Esophagus (tissue), 2 donors: ENCODE data around the gene PBX1. TPM values are rescaled to one million over a fixed set of nuclear protein-coding genes. Genes with fewer than 3 reads are reported as not detected.

Experiments
- H3K27ac ChIP-seq, 2 donors: one replicate each; pipeline ENCODE4 v1.5.1; 2013; ENCODE audit warnings: low read depth in 2 of 2, mild to moderate bottlenecking in 2 of 2, inconsistent platforms in 1 of 2, low read length in 1 of 2, moderate library complexity in 1 of 2
- H3K27me3 ChIP-seq, 2 donors: one replicate each; pipeline ENCODE4 v1.6.1; 2013; ENCODE audit warnings: low read length in 2 of 2, control low read depth in 1 of 2, mild to moderate bottlenecking in 1 of 2; ENCODE audit not compliant: insufficient read depth in 2 of 2, control insufficient read depth in 1 of 2
- H3K36me3 ChIP-seq, 2 donors: one replicate each; pipeline ENCODE4 v1.6.1; 2013; ENCODE audit warnings: low read length in 1 of 2; ENCODE audit not compliant: control insufficient read depth in 2 of 2, insufficient read depth in 2 of 2
- H3K4me1 ChIP-seq, 2 donors: one replicate each; pipeline ENCODE4 v1.6.1; 2013; ENCODE audit warnings: low read length in 1 of 2; ENCODE audit not compliant: control insufficient read depth in 2 of 2, insufficient read depth in 2 of 2
- H3K4me3 ChIP-seq, 2 donors: one replicate each; pipeline ENCODE4 v1.5.1; 2013; ENCODE audit warnings: low read length in 2 of 2, mild to moderate bottlenecking in 2 of 2, low read depth in 1 of 2, moderate library complexity in 1 of 2
- H3K9me3 ChIP-seq, 2 donors: one replicate each; pipeline ENCODE4 v1.6.1; 2013; ENCODE audit warnings: mild to moderate bottlenecking in 2 of 2, low read depth in 1 of 2, low read length in 1 of 2, moderate library complexity in 1 of 2; ENCODE audit not compliant: control insufficient read depth in 2 of 2, insufficient read depth in 1 of 2
- WGBS, 2 donors: extraction: QIAGEN DNeasy Blood & Tissue Kit; methylation state at CpG; one replicate each; pipeline ENCODE4 v1.1.7; 2013; 5-methylcytosine and 5-hydroxymethylcytosine counted together
- polyA plus RNA-seq, 2 donors: library from polyadenylated mRNA; stranded (reverse); fragments of 200-250 nt; gene quantifications; one replicate each; pipeline ENCODE4 v1.2.3, GENCODE V29; 2013
- donor health status: healthy with polysubstance abuse.
- donor health status: Bipolar disorder and iron deficiency.

PBX1 gene
- polyA plus RNA-seq, 2 donors = 8.1 to 10.5 TPM

GRCh38 chr1:164759979-164760469, 201.0 kb downstream of the PBX1 start:
- 66% methylated on average over 7 of the region's 7 CpGs for WGBS, 2 donors
- Histone ChIP-seq H3K4me3 (no peak overlapping the region), H3K9me3 (no peaks in the 10 kb centered on the region), H3K36me3 (no peaks in the 10 kb centered on the region), H3K27me3 (no peaks in the 10 kb centered on the region), H3K27ac (peak overlapping the region; percentile 1 to 49), H3K4me1 (peaks cover 0 to 6% of the 10 kb centered on the region in 2 donors)

- Histone ChIP-seq H3K27me3 (no peaks in the 10 kb centered on the region), H3K27ac (no peak overlapping the region), H3K4me3 (no peak overlapping the region), H3K4me1 (peaks cover 0 to 6% of the 10 kb centered on the region in 2 donors), H3K36me3 (no peaks in the 10 kb centered on the region), H3K9me3 (no peaks in the 10 kb centered on the region)
- 60 to 61% methylated on average over 5 of the region's 5 CpGs for WGBS, 2 donors
Observed at GRCh38 chr1:164760569-164760968, 201.6 kb downstream of the PBX1 start.

GRCh38 chr1:164761009-164761408, 202.0 kb downstream of the PBX1 start:
- H3K4me1 ChIP-seq = peaks cover 0 to 6% of the 10 kb centered on the region in 2 donors
- no peaks in the 10 kb centered on the region for H3K36me3 ChIP-seq
- no peaks in the 10 kb centered on the region for H3K9me3 ChIP-seq
- H3K27me3 ChIP-seq = no peaks in the 10 kb centered on the region
- no peak overlapping the region for H3K4me3 ChIP-seq
- no peak overlapping the region for H3K27ac ChIP-seq

- Histone ChIP-seq H3K4me1 (peaks cover 0 to 6% of the 10 kb centered on the region in 2 donors), H3K27me3 (no peaks in the 10 kb centered on the region), H3K36me3 (no peaks in the 10 kb centered on the region), H3K9me3 (no peaks in the 10 kb centered on the region), H3K27ac (no peak overlapping the region), H3K4me3 (no peak overlapping the region)
- WGBS, 2 donors = 90 to 91% methylated on average over 2 of the region's 2 CpGs
Observed at GRCh38 chr1:164763098-164763497, 204.1 kb downstream of the PBX1 start.

- whole genome bisulfite sequencing, 2 donors = 94% methylated on average over 1 of the region's 1 CpG
- Histone ChIP-seq H3K9me3 (no peaks in the 10 kb centered on the region), H3K27me3 (no peaks in the 10 kb centered on the region), H3K27ac (no peak overlapping the region), H3K4me1 (peaks cover 0 to 4% of the 10 kb centered on the region in 2 donors), H3K4me3 (no peak overlapping the region), H3K36me3 (no peaks in the 10 kb centered on the region)
Observed at GRCh38 chr1:164764333-164764732, 205.3 kb downstream of the PBX1 start.

GRCh38 chr1:164765557-164765956, 206.6 kb downstream of the PBX1 start:
- no peak overlapping the region for H3K4me3 ChIP-seq
- no peak overlapping the region for H3K27ac ChIP-seq
- no peaks in the 10 kb centered on the region for H3K4me1 ChIP-seq

GRCh38 chr1:164765992-164766720, 207.2 kb downstream of the PBX1 start:
- no peak overlapping the region for H3K27ac ChIP-seq
- H3K4me3 ChIP-seq = no peak overlapping the region
- H3K4me1 ChIP-seq = peaks cover 0 to under 1% of the 10 kb centered on the region in 2 donors
- no peaks in the 10 kb centered on the region for H3K9me3 ChIP-seq
- H3K27me3 ChIP-seq = no peaks in the 10 kb centered on the region
- H3K36me3 ChIP-seq = no peaks in the 10 kb centered on the region
- 60 to 63% methylated on average over 1 of the region's 1 CpG for WGBS, 2 donors

More at GRCh38 chr1:164765557-164765956, 206.6 kb downstream of the PBX1 start:
- Histone ChIP-seq H3K27me3 (no peaks in the 10 kb centered on the region), H3K9me3 (no peaks in the 10 kb centered on the region), H3K36me3 (no peaks in the 10 kb centered on the region)

- 66 to 77% methylated on average over 3 of the region's 3 CpGs for WGBS, 2 donors
- Histone ChIP-seq H3K27me3 (no peaks in the 10 kb centered on the region), H3K4me3 (no peak overlapping the region), H3K4me1 (peaks cover 0 to 6% of the 10 kb centered on the region in 2 donors), H3K27ac (peak overlapping the region in 1 of 2 donors; percentile 4), H3K9me3 (no peaks in the 10 kb centered on the region), H3K36me3 (no peaks in the 10 kb centered on the region)
Observed at GRCh38 chr1:164767752-164768402, 208.9 kb downstream of the PBX1 start.

- Histone ChIP-seq H3K4me1 (peaks cover 0 to 8% of the 10 kb centered on the region in 2 donors), H3K9me3 (no peaks in the 10 kb centered on the region), H3K36me3 (no peaks in the 10 kb centered on the region), H3K4me3 (no peak overlapping the region), H3K27ac (peak overlapping the region in 1 of 2 donors; percentile 4), H3K27me3 (no peaks in the 10 kb centered on the region)
- 87 to 88% methylated on average over 5 of the region's 5 CpGs for WGBS, 2 donors
Observed at GRCh38 chr1:164768619-164769018, 209.6 kb downstream of the PBX1 start.
